ENCODE results near the gene TAC4. TPM values are rescaled to one million over a fixed set of nuclear protein-coding genes. Genes with fewer than 3 reads are reported as not detected.

TAC4 gene
- total and polyA plus RNA-seq, 2 of the 13 experiments (the other 11 are each of a cell fraction or from before 2014, with no cell fraction given), result not detected

DNA sequence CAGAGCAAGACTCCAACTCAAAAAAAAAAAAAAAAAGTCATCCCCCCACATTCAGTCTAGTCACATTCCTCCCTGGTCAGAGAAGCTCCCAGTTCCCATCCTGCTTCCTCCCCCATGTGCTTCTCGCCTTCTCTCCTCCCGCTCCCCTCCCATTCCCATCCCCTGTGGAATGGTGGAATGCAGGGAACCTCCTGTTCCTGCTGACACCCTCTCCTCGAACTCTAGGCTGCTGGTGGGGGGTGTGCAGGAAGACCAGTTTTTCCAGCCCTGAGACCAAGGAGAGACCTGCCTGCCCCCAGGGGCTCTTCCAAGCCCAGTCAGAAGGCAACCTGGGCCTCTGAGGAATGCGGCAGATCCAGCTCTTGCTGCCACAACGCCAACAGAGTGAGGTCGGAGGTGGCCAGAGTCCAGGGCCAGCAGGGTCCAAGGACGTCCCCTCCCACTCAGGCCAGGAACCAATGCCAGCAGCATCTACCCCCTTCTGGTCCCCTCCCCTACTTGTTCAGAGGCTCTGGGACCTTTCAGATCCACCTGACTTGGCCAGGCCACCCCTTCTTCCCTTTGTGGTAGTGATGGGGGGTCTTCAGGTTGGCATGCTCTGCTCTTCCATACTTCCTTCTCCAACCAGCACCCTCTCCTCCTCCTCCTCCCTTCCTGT lies 39.3 kb upstream of the TAC4 start (continued):
- TF ChIP-seq GFI1 (CRISPR knock-in tag; IDR thresholded peaks at IDR 0.05; ENCODE audit: borderline replicate concordance), result peak; percentile 43; the same call in 1 of the 2 replicates
- peak; percentile 78 for TF ChIP-seq NR2F6 (IDR thresholded peaks at IDR 0.05)
- peak; percentile 92 for TF ChIP-seq NR2F6 (CRISPR knock-in tag; IDR thresholded peaks at IDR 0.05)
- TF ChIP-seq, protein P1, sequence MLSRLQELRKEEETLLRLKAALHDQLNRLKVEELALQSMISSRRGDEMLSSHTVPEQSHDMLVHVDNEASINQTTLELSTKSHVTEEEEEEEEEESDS (CRISPR knock-in tag; IDR thresholded peaks at IDR 0.05; ENCODE audit: borderline replicate concordance), result no peak
- no peak for TF ChIP-seq ZC3H4 (CRISPR knock-in tag; IDR thresholded peaks at IDR 0.05; ENCODE audit: borderline replicate concordance)
- TF ChIP-seq, protein P2, sequence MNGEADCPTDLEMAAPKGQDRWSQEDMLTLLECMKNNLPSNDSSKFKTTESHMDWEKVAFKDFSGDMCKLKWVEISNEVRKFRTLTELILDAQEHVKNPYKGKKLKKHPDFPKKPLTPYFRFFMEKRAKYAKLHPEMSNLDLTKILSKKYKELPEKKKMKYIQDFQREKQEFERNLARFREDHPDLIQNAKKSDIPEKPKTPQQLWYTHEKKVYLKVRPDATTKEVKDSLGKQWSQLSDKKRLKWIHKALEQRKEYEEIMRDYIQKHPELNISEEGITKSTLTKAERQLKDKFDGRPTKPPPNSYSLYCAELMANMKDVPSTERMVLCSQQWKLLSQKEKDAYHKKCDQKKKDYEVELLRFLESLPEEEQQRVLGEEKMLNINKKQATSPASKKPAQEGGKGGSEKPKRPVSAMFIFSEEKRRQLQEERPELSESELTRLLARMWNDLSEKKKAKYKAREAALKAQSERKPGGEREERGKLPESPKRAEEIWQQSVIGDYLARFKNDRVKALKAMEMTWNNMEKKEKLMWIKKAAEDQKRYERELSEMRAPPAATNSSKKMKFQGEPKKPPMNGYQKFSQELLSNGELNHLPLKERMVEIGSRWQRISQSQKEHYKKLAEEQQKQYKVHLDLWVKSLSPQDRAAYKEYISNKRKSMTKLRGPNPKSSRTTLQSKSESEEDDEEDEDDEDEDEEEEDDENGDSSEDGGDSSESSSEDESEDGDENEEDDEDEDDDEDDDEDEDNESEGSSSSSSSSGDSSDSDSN (CRISPR knock-in tag; IDR thresholded peaks at IDR 0.05), result peak; percentile 75
- peak; percentile 81 for TF ChIP-seq POGZ (CRISPR knock-in tag; IDR thresholded peaks at IDR 0.05)
- no peak for TF ChIP-seq NFE2L2 (IDR thresholded peaks at IDR 0.05; ENCODE audit: low read length)
- peak; percentile 24; the same call in 1 of the 2 replicates for TF ChIP-seq ZNF121 (CRISPR knock-in tag; IDR thresholded peaks at IDR 0.05)
- TF ChIP-seq JUND (CRISPR knock-in tag; IDR thresholded peaks at IDR 0.05), result no peak
- peak; percentile 89 for TF ChIP-seq HDAC2 (CRISPR knock-in tag; IDR thresholded peaks at IDR 0.05)
- TF ChIP-seq, protein P3, sequence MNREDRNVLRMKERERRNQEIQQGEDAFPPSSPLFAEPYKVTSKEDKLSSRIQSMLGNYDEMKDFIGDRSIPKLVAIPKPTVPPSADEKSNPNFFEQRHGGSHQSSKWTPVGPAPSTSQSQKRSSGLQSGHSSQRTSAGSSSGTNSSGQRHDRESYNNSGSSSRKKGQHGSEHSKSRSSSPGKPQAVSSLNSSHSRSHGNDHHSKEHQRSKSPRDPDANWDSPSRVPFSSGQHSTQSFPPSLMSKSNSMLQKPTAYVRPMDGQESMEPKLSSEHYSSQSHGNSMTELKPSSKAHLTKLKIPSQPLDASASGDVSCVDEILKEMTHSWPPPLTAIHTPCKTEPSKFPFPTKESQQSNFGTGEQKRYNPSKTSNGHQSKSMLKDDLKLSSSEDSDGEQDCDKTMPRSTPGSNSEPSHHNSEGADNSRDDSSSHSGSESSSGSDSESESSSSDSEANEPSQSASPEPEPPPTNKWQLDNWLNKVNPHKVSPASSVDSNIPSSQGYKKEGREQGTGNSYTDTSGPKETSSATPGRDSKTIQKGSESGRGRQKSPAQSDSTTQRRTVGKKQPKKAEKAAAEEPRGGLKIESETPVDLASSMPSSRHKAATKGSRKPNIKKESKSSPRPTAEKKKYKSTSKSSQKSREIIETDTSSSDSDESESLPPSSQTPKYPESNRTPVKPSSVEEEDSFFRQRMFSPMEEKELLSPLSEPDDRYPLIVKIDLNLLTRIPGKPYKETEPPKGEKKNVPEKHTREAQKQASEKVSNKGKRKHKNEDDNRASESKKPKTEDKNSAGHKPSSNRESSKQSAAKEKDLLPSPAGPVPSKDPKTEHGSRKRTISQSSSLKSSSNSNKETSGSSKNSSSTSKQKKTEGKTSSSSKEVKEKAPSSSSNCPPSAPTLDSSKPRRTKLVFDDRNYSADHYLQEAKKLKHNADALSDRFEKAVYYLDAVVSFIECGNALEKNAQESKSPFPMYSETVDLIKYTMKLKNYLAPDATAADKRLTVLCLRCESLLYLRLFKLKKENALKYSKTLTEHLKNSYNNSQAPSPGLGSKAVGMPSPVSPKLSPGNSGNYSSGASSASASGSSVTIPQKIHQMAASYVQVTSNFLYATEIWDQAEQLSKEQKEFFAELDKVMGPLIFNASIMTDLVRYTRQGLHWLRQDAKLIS (CRISPR knock-in tag; IDR thresholded peaks at IDR 0.05), result no peak
- no peak for TF ChIP-seq AGO2 (optimal IDR thresholded peaks at IDR 0.05; ENCODE audit: low read depth, low read length)
- TF ChIP-seq, protein P4, sequence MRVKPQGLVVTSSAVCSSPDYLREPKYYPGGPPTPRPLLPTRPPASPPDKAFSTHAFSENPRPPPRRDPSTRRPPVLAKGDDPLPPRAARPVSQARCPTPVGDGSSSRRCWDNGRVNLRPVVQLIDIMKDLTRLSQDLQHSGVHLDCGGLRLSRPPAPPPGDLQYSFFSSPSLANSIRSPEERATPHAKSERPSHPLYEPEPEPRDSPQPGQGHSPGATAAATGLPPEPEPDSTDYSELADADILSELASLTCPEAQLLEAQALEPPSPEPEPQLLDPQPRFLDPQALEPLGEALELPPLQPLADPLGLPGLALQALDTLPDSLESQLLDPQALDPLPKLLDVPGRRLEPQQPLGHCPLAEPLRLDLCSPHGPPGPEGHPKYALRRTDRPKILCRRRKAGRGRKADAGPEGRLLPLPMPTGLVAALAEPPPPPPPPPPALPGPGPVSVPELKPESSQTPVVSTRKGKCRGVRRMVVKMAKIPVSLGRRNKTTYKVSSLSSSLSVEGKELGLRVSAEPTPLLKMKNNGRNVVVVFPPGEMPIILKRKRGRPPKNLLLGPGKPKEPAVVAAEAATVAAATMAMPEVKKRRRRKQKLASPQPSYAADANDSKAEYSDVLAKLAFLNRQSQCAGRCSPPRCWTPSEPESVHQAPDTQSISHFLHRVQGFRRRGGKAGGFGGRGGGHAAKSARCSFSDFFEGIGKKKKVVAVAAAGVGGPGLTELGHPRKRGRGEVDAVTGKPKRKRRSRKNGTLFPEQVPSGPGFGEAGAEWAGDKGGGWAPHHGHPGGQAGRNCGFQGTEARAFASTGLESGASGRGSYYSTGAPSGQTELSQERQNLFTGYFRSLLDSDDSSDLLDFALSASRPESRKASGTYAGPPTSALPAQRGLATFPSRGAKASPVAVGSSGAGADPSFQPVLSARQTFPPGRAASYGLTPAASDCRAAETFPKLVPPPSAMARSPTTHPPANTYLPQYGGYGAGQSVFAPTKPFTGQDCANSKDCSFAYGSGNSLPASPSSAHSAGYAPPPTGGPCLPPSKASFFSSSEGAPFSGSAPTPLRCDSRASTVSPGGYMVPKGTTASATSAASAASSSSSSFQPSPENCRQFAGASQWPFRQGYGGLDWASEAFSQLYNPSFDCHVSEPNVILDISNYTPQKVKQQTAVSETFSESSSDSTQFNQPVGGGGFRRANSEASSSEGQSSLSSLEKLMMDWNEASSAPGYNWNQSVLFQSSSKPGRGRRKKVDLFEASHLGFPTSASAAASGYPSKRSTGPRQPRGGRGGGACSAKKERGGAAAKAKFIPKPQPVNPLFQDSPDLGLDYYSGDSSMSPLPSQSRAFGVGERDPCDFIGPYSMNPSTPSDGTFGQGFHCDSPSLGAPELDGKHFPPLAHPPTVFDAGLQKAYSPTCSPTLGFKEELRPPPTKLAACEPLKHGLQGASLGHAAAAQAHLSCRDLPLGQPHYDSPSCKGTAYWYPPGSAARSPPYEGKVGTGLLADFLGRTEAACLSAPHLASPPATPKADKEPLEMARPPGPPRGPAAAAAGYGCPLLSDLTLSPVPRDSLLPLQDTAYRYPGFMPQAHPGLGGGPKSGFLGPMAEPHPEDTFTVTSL (CRISPR knock-in tag; IDR thresholded peaks at IDR 0.05; ENCODE audit: borderline replicate concordance), result peak; percentile 44; the same call in 1 of the 2 replicates
- TF ChIP-seq SP1 (IDR thresholded peaks at IDR 0.05), result no peak
- peak; percentile 49 for TF ChIP-seq SP1 (CRISPR knock-in tag; IDR thresholded peaks at IDR 0.05)
- no peak for TF ChIP-seq STAG1 (CRISPR knock-in tag; IDR thresholded peaks at IDR 0.05)
- no peak for TF ChIP-seq YY1 (IDR thresholded peaks at IDR 0.05; ENCODE audit: insufficient read depth, insufficient replicate concordance, low read depth, low read length)
- TF ChIP-seq HCFC1 (IDR thresholded peaks at IDR 0.05; ENCODE audit: low read depth, low read length), result no peak

Measured in HepG2 (cell line).